A549 (cell line): ENCODE data around the gene REEP3. TPM values are rescaled to one million over a fixed set of nuclear protein-coding genes. Genes with fewer than 3 reads are reported as not detected.

ENCODE experiments used
- ATAC-seq, 2 experiments: fragments of 200-7000 bp in 1 of 2; fragments of >200 bp in 1 of 2; cut with Nextera tagmentation in 1 of 2; cut with Tn5 transposase in 1 of 2; 3 replicates each; pipeline versions ENCODE4 v1.8.0 to v1.9.1; 2018 to 2020; ENCODE audit warnings: mild to moderate bottlenecking in 1 of 2, moderate library complexity in 1 of 2
- CTCF ChIA-PET: fragments of 300-600 bp; sonication (Branson Sonifier 250); formaldehyde crosslinking; extraction: SDS; loops from one replicate; lab custom pipeline; 2021; ENCODE audit warnings: antibody characterized with exemption, inconsistent platforms; lab: Yijun Ruan, JAX
- POLR2A ChIA-PET: fragments of 350-600 bp; formaldehyde crosslinking; extraction: SDS; loops from one replicate; lab custom pipeline; 2021; ENCODE audit warnings: antibody characterized with exemption, inconsistent platforms; lab: Yijun Ruan, JAX
- DNase-seq, 2 experiments: peaks; one replicate each; pipeline versions ENCODE4 v3.0.0 to v3.0.0-alpha.2; 2011 to 2016; ENCODE audit warnings: low read depth in 1 of 2, low spot score in 1 of 2
- FAIRE-seq: peaks from 2 replicates; lab custom pipeline; 2011; peaks lifted over from hg19 to GRCh38; lab: Jason Lieb, UNC
- H3K27ac ChIP-seq, 2 experiments: fragments of >200 bp; sonication (Bioruptor Twin); formaldehyde crosslinking; 3 replicates each; pipeline ENCODE4 v1.5.1; 2016 to 2017
- H3K4me1 ChIP-seq: fragments of >200 bp; sonication (Bioruptor Twin); formaldehyde crosslinking; 3 replicates; pipeline ENCODE4 v1.6.1; 2016
- H3K4me2 ChIP-seq: fragments of >200 bp; sonication (Bioruptor Twin); formaldehyde crosslinking; 3 replicates; pipeline ENCODE4 v1.6.1; 2016
- H3K4me3 ChIP-seq: fragments of >200 bp; sonication (Bioruptor Twin); formaldehyde crosslinking; 3 replicates; pipeline ENCODE4 v1.5.1; 2016
- H3K9me3 ChIP-seq: fragments of >200 bp; sonication (Bioruptor Twin); formaldehyde crosslinking; 3 replicates; pipeline ENCODE4 v1.6.1; 2016
- ATOH8 ChIP-seq: fragments of 250-450 bp; sonication (Bioruptor Pico); IDR thresholded peaks from 2 replicates; pipeline ENCODE4 v1.5.0; 2020; ENCODE audit warnings: low read depth, mild to moderate bottlenecking, moderate library complexity
- BHLHE40 ChIP-seq: IDR thresholded peaks from 2 replicates; pipeline ENCODE4 v1.6.1; 2012; ENCODE audit warnings: low read depth, low read length, inconsistent platforms
- CBX2 ChIP-seq: fragments of 200-600 bp; sonication (generic); IDR thresholded peaks from 2 replicates; pipeline ENCODE4 v1.6.1; 2016; ENCODE audit warnings: low read depth, mild to moderate bottlenecking, borderline replicate concordance
- CTCF ChIP-seq: fragments of >200 bp; sonication (Bioruptor Twin); formaldehyde crosslinking; IDR thresholded peaks from 3 replicates; pipeline ENCODE4 v1.5.1; 2016
- EHF ChIP-seq: fragments of 250-450 bp; sonication (Bioruptor Pico); IDR thresholded peaks from 2 replicates; pipeline ENCODE4 v1.5.0; 2020; ENCODE audit warnings: mild to moderate bottlenecking
- ELK1 ChIP-seq: fragments of 150-350 bp; IDR thresholded peaks from 2 replicates; pipeline ENCODE4 v1.6.1; 2014; ENCODE audit warnings: low read depth, mild to moderate bottlenecking, low read length
- FOSL2 ChIP-seq, 2 experiments: fragments of 450-650 bp in 1 of 2; fragments of >200 bp in 1 of 2; sonication (Bioruptor Twin) in 1 of 2; formaldehyde crosslinking; IDR thresholded peaks; 2 replicates each; pipeline versions ENCODE4 v1.5.0 to v1.6.1; 2016 to 2020; ENCODE audit warnings: mild to moderate bottlenecking in 1 of 2, moderate library complexity in 1 of 2
- GATA3 ChIP-seq: IDR thresholded peaks from 2 replicates; pipeline ENCODE4 v1.6.1; 2012; ENCODE audit warnings: borderline replicate concordance
- HDAC2 ChIP-seq: fragments of 200-600 bp; sonication (generic); IDR thresholded peaks from 2 replicates; pipeline ENCODE4 v1.6.1; 2016
- HOXB5 ChIP-seq: fragments of 250-450 bp; sonication (Bioruptor Pico); IDR thresholded peaks from 2 replicates; pipeline ENCODE4 v1.5.0; 2020; ENCODE audit warnings: mild to moderate bottlenecking, moderate library complexity
- JUN ChIP-seq, 2 experiments: fragments of >200 bp; sonication (Bioruptor Twin); formaldehyde crosslinking; IDR thresholded peaks; 2 replicates in 1 of 2; 3 replicates in 1 of 2; pipeline ENCODE4 v1.6.1; 2016 to 2017
- JUNB ChIP-seq: fragments of >200 bp; sonication (Bioruptor Twin); formaldehyde crosslinking; IDR thresholded peaks from 2 replicates; pipeline ENCODE4 v1.6.1; 2016
- PHF8 ChIP-seq: fragments of 200-600 bp; sonication (generic); IDR thresholded peaks from 2 replicates; pipeline ENCODE4 v1.6.1; 2016; ENCODE audit warnings: low read depth, mild to moderate bottlenecking, antibody characterized with exemption, moderate library complexity, borderline replicate concordance
- RAD21 ChIP-seq, 2 experiments: fragments of >200 bp in 1 of 2; sonication (Bioruptor Twin) in 1 of 2; formaldehyde crosslinking in 1 of 2; IDR thresholded peaks in 1 of 2; conservative IDR thresholded peaks in 1 of 2; 2 replicates in 1 of 2; 3 replicates in 1 of 2; pipeline ENCODE4 v1.6.1; 2012 to 2018; ENCODE audit warnings: inconsistent platforms in 1 of 2
- RCOR1 ChIP-seq: fragments of 150-350 bp; IDR thresholded peaks from 2 replicates; pipeline ENCODE4 v1.6.1; 2014; ENCODE audit warnings: antibody characterized with exemption, low read length, low read depth
- RNF2 ChIP-seq: fragments of 200-600 bp; sonication (generic); IDR thresholded peaks from 2 replicates; pipeline ENCODE4 v1.6.1; 2016; ENCODE audit warnings: low read depth, mild to moderate bottlenecking, antibody characterized with exemption, moderate library complexity, borderline replicate concordance
- SMC3 ChIP-seq: fragments of >200 bp; sonication (Bioruptor Twin); formaldehyde crosslinking; IDR thresholded peaks from 3 replicates; pipeline ENCODE4 v1.6.1; 2018; ENCODE audit warnings: inconsistent platforms
- TFCP2L1 ChIP-seq: fragments of 250-450 bp; sonication (Bioruptor Pico); IDR thresholded peaks from 2 replicates; pipeline ENCODE4 v1.5.0; 2021; ENCODE audit warnings: mild to moderate bottlenecking
- TP53 ChIP-seq: fragments of 250-450 bp; sonication (Bioruptor Pico); IDR thresholded peaks from 2 replicates; pipeline ENCODE4 v1.5.0; 2021; ENCODE audit warnings: mild to moderate bottlenecking, moderate library complexity
- ZNF302 ChIP-seq: fragments of 250-450 bp; sonication (Bioruptor Pico); IDR thresholded peaks from 2 replicates; pipeline ENCODE4 v1.9.0; 2021; ENCODE audit warnings: inconsistent platforms, mild to moderate bottlenecking, moderate library complexity
- WGBS: methylation state at CpG from one replicate; pipeline ENCODE4 v1.1.6; 2017; ENCODE audit errors: missing lambda C conversion rate; 5-methylcytosine and 5-hydroxymethylcytosine counted together
- polyA plus RNA-seq, 4 experiments: library from polyadenylated mRNA; depleted of rRNA in 3 of 4; stranded (reverse); fragments of >200 nt; fragmentation: RNase III in 1 of 4; extraction: RNeasy Plus Mini Kit Qiagen cat#74134 plus additional on column Dnase treatment in 1 of 4; gene quantifications; 2 replicates in 3 of 4; 3 replicates in 1 of 4; pipeline ENCODE4 v1.2.3, GENCODE V29; 2011 to 2017
- TF ChIP-seq, protein P1 (sequence below): IDR thresholded peaks from 2 replicates; pipeline ENCODE4 v1.6.1; 2012
- TF ChIP-seq, protein P2 (sequence below): IDR thresholded peaks from 2 replicates; pipeline ENCODE4 v1.6.1; 2012; ENCODE audit warnings: low read depth, borderline replicate concordance
- TF ChIP-seq, protein P3 (sequence below): fragments of >200 bp; sonication (Bioruptor Twin); formaldehyde crosslinking; IDR thresholded peaks from 3 replicates; pipeline ENCODE4 v1.6.1; 2016

Gene REEP3
- polyA plus RNA-seq, 2 of the 4 experiments (the other 2 are of a cell fraction), result 19.6 to 35.8 TPM

- Histone ChIP-seq H3K4me3 (no peak overlapping the region), H3K27ac (peak overlapping the region in 1 of 2 experiments; percentile 35; a peak in 2 of 6 replicates)
- TF ChIP-seq RNF2, result no peak
- TF ChIP-seq TFCP2L1 (CRISPR knock-in tag), result no peak
- no peak for TF ChIP-seq HDAC2
- no peak for TF ChIP-seq ATOH8 (CRISPR knock-in tag)
- TF ChIP-seq ZNF302 (CRISPR knock-in tag), result no peak
- no peak for TF ChIP-seq CBX2
- no peak for TF ChIP-seq EHF (CRISPR knock-in tag)
- no peak for TF ChIP-seq PHF8
- TF ChIP-seq JUN (IDR thresholded peaks at IDR 0.05), result no peak
- TF ChIP-seq HOXB5 (CRISPR knock-in tag), result no peak
- TF ChIP-seq, all 56 proteins: peak for 0
- 80% methylated on average over 2 of the region's 2 CpGs for WGBS
- Histone ChIP-seq H3K4me1 (peaks cover 24% of the 10 kb centered on the region), H3K9me3 (no peaks in the 10 kb centered on the region), H3K4me2 (no peak overlapping the region)
- POLR2A ChIA-PET, result interaction anchor here (1.5 kb wide), 1 partner anchor 391 kb away, joined by 7 read pairs; no protein-coding TSS in a partner anchor
- DNase-seq (no peak), FAIRE-seq (no peak), ATAC-seq (no peak)
- CTCF ChIA-PET, result interaction anchor here (1.4 to 9.3 kb wide), 8 partner anchors 11 to 460 kb away, joined by 3 to 153 read pairs (median 28); partner anchors contain the start of gene JMJD1C
Observed at GRCh38 chr10:63627881-63628296, 106.7 kb downstream of the REEP3 start.

- Histone ChIP-seq H3K4me2 (peak overlapping the region; percentile 93), H3K4me3 (peak overlapping the region; percentile 70), H3K9me3 (no peaks in the 10 kb centered on the region), H3K27ac (peak overlapping the region; percentile 95 to 99)
- WGBS, result 55% methylated on average over 16 of the region's 16 CpGs
- CTCF ChIA-PET, result interaction anchor here (0.6 to 9.3 kb wide), 52 partner anchors 12 to 470 kb away, joined by 3 to 153 read pairs (median 4); partner anchors contain the start of genes JMJD1C and REEP3
- DNase-seq (no peak), ATAC-seq (no peak)
- POLR2A ChIA-PET, result interaction anchor here (1.0 to 3.3 kb wide), 6 partner anchors 12 to 462 kb away, joined by 3 to 23 read pairs (median 14); partner anchors contain the start of gene REEP3
- TF ChIP-seq, protein P1, sequence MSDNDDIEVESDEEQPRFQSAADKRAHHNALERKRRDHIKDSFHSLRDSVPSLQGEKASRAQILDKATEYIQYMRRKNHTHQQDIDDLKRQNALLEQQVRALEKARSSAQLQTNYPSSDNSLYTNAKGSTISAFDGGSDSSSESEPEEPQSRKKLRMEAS, result 0 out of 2 replicates have a peak, but pooled peaks have one; percentile 5
- TF ChIP-seq FOSL2 (IDR thresholded peaks at IDR 0.05) (no peak), FOSL2 (CRISPR knock-in tag; IDR thresholded peaks at IDR 0.05) (no peak), EHF (CRISPR knock-in tag) (no peak), RCOR1 (no peak)
- TF ChIP-seq, protein P2, sequence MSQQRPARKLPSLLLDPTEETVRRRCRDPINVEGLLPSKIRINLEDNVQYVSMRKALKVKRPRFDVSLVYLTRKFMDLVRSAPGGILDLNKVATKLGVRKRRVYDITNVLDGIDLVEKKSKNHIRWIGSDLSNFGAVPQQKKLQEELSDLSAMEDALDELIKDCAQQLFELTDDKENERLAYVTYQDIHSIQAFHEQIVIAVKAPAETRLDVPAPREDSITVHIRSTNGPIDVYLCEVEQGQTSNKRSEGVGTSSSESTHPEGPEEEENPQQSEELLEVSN, result no peak
- TF ChIP-seq, all 56 proteins: peak for 1
- peaks cover 24% of the 10 kb centered on the region for H3K4me1 ChIP-seq
- no peak for FAIRE-seq
Observed at GRCh38 chr10:63628526-63629362, 107.5 kb downstream of the REEP3 start.

GRCh38 chr10:63629363-63630084 lies 108.3 kb downstream of the REEP3 start:
- FAIRE-seq (no peak), ATAC-seq (peak; percentile 70 to 86), DNase-seq (peak; percentile 86 to 97)
- CTCF ChIA-PET, result interaction anchor here (0.6 to 9.3 kb wide), 57 partner anchors 12 to 471 kb away, joined by 3 to 153 read pairs (median 4); partner anchors contain the start of genes JMJD1C and REEP3
- H3K4me2 ChIP-seq, result peak overlapping the region; percentile 93
- POLR2A ChIA-PET, result interaction anchor here (0.6 to 3.3 kb wide), 13 partner anchors 12 to 705 kb away, joined by 3 to 23 read pairs (median 7); partner anchors contain the start of gene REEP3
- 1% methylated on average over 20 of the region's 24 CpGs for WGBS
- no peaks in the 10 kb centered on the region for H3K9me3 ChIP-seq
- H3K4me1 ChIP-seq, result peaks cover 24% of the 10 kb centered on the region
- H3K27ac ChIP-seq, result peak overlapping the region; percentile 95 to 99
- H3K4me3 ChIP-seq, result peak overlapping the region; percentile 70
- TF ChIP-seq RAD21 (conservative IDR thresholded peaks at IDR 0.05 in 1 of 2, IDR thresholded peaks at IDR 0.05 in 1 of 2), result peak; percentile 93 to 94
- TF ChIP-seq TP53 (CRISPR knock-in tag), result peak; percentile 21; the same call in 1 of the 2 replicates
- peak; percentile 89 for TF ChIP-seq CTCF
- TF ChIP-seq ELK1, result no peak
- no peak for TF ChIP-seq BHLHE40
- peak; percentile 67 for TF ChIP-seq JUNB
- peak; percentile 81 for TF ChIP-seq SMC3
- TF ChIP-seq, protein P3, sequence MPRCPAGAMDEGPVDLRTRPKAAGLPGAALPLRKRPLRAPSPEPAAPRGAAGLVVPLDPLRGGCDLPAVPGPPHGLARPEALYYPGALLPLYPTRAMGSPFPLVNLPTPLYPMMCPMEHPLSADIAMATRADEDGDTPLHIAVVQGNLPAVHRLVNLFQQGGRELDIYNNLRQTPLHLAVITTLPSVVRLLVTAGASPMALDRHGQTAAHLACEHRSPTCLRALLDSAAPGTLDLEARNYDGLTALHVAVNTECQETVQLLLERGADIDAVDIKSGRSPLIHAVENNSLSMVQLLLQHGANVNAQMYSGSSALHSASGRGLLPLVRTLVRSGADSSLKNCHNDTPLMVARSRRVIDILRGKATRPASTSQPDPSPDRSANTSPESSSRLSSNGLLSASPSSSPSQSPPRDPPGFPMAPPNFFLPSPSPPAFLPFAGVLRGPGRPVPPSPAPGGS, result 0 out of 3 replicates have a peak, but pooled peaks have one; percentile 33
- TF ChIP-seq GATA3, result peak; percentile 60
